ENCODE data around the gene WDR45B.

Gene WDR45B

GRCh38 chr17:82640036-82640435 is 8.2 kb downstream of the WDR45B start:
- no peak overlapping the region for H3K4me3 ChIP-seq (ENCODE audit: low read depth, low read length)
- no peak for TF ChIP-seq CTCF (conservative IDR thresholded peaks at IDR 0.05; ENCODE audit: low read depth, low read length)
- DNase-seq (ENCODE audit: low read depth) = no peak

- TF ChIP-seq CTCF (conservative IDR thresholded peaks at IDR 0.05; ENCODE audit: low read depth, low read length) = no peak
- H3K4me3 ChIP-seq (ENCODE audit: low read depth, low read length) = no peak overlapping the region
- DNase-seq (ENCODE audit: low read depth) = no peak
These were observed 8.6 kb downstream of the WDR45B start for GRCh38 chr17:82639628-82640027.

- H3K4me3 ChIP-seq (ENCODE audit: low read depth, low read length) = no peak overlapping the region
- no peak for DNase-seq (ENCODE audit: low read depth)
- TF ChIP-seq CTCF (conservative IDR thresholded peaks at IDR 0.05; ENCODE audit: low read depth, low read length) = no peak
These were observed 10.0 kb downstream of the WDR45B start for GRCh38 chr17:82638183-82638773.

DNA sequence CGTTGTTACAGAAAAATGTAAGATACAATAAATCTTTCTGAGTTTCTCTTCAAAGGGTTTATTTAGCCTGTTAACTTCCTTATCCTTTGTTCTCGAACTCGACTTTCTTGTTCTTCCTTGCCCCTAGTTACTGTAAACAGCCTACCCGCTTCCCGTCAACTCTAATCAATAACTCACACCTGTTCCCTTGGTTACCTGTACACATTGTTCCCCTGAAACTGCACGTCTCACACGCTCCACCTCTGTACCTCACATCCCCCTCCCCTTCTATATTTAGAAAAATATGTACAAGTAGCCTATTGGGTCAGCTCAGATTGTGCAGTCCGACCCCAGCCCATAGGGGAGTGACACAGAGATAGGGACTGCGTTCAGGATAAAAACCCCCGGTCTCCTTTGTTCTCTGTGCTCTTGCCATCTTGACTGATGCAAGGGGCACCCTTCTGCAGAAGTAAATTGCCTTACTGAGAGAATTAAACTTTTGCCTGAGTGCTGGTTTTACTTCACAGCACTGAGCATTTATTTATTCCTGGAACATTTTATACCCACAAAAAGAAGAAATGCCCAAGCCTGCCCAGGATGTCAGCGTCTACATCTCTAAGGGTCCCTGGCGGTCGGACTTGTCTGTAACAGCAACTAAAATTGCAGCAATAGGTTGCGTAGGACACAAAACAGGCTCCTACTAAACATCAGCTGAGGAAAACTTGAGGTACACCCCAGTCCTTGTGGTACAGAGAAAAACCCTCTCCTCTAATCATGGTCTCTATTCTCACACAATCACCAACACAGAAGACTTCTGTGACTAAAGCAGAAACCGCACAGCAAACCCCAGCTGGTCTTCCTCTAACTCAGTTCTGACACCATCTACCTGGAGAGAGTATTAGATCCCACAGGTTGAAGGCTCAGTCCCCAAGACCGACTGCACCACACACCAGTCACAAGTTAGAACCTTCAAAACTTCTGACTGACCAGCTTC is 11.3 kb downstream of the WDR45B start:
- H3K4me3 ChIP-seq (ENCODE audit: low read depth, low read length) = no peak overlapping the region
- TF ChIP-seq CTCF (conservative IDR thresholded peaks at IDR 0.05; ENCODE audit: low read depth, low read length) = no peak
- DNase-seq (ENCODE audit: low read depth) = no peak

DNA sequence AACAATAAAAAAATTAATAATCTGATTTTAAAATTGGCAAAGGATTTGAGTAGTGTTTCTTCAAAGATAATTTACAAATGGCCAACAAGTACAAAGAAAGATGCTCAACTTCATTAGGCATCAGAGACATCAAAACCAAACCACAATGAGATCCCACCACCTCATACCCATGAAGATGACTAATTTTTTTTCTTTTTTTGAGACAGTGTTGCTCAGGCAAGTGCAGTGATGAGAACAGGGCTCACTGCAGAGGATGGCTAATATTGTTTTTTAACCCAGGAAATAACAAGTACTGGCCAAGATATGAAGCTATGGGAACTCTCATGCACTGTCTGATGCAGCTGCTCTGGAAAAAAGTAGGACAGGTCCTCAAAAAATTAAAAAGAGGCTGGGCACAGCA is 14.9 kb downstream of the WDR45B start:
- no peak for TF ChIP-seq CTCF (conservative IDR thresholded peaks at IDR 0.05; ENCODE audit: low read depth, low read length)
- no peak overlapping the region for H3K4me3 ChIP-seq (ENCODE audit: low read depth, low read length)
- DNase-seq (ENCODE audit: low read depth) = no peak

GRCh38 chr17:82632451-82632850 is 15.8 kb downstream of the WDR45B start:
- H3K4me3 ChIP-seq (ENCODE audit: low read depth, low read length) = no peak overlapping the region
- no peak for TF ChIP-seq CTCF (conservative IDR thresholded peaks at IDR 0.05; ENCODE audit: low read depth, low read length)
- no peak for DNase-seq (ENCODE audit: low read depth)

All from choroid plexus epithelial cell (primary cell).